G401 (cell line): ENCODE measurements around the gene TMTC4. TPM values are rescaled to one million over a fixed set of nuclear protein-coding genes. Genes with fewer than 3 reads are reported as not detected.

Experiments
- DNase-seq: peaks from one replicate; pipeline ENCODE4 v3.0.0-alpha.2; 2015; ENCODE audit warnings: low spot score
- in situ Hi-C: cut with HindIII; loops from 2 replicates; pipeline ENCODE4 v1.10.0; 2016; ENCODE audit warnings: low sequenced_read_pairs, mixed read lengths
- total RNA-seq: library from RNA; depleted of rRNA; stranded (reverse); fragments of >200 nt; shearing (Covaris generic); gene quantifications from 2 replicates; pipeline ENCODE4 v1.2.3, GENCODE V29; 2014; rRNA removed

Gene TMTC4
- total RNA-seq, 1 experiment from 2014 or later: 49.1 TPM

- DNase-seq: peak; percentile 76
Observed at GRCh38 chr13:100560498-100561157, 114.0 kb downstream of the TMTC4 start.

GRCh38 chr13:100559886-100560285 lies 114.7 kb downstream of the TMTC4 start:
- DNase-seq: no peak
- in situ Hi-C loops: no loop called here

More at GRCh38 chr13:100560498-100561157, 114.0 kb downstream of the TMTC4 start:
- in situ Hi-C loops: no loop called here

Other genes with a start within 250 kb of the TMTC4 start
- 11.4 and 17.8 TPM in 2 replicates for gene GGACT, start 86.0 kb downstream of the TMTC4 start, total RNA-seq